ENCODE data around the gene AIFM1. TPM values are rescaled to one million over a fixed set of nuclear protein-coding genes. Genes with fewer than 3 reads are reported as not detected.
A peak's percentile ranks its signal among the peaks of the same experiment; 100 is the strongest.

The AIFM1 gene
- total and polyA plus RNA-seq, 4 donors = 14.4 to 35.8 (median 31.2) TPM

GRCh38 chrX:130111220-130112154, 54.2 kb downstream of the AIFM1 start:
- H3K4me3 ChIP-seq = peak overlapping the region; percentile 10
- ATAC-seq (ENCODE audit: insufficient read depth, low FRiP score) = no peak

GRCh38 chrX:130110379-130111219, 55.0 kb downstream of the AIFM1 start, which contains the start of gene ELF4:
ELF4 (minus strand) TSS chrX:130110497; CDS start chrX:130081330, 29,167 bp downstream.
- TF ChIP-seq CTCF (IDR thresholded peaks at IDR 0.05; ENCODE audit: control extremely low read depth, extremely low read depth) = no peak
- no peak within 1 kb of the TSS for H3K9ac ChIP-seq (ENCODE audit: insufficient read depth in 1 of 2, low read length in 2 of 2)
- H3K36me3 ChIP-seq (ENCODE audit: control insufficient read depth in 4 of 4, insufficient read depth in 4 of 4, low read length in 4 of 4) = no peaks in the 10 kb centered on the region
- peaks cover 0 to 7% (median 2%) of the 10 kb centered on the region in 5 donors for H3K4me1 ChIP-seq (ENCODE audit: control insufficient read depth in 5 of 5, insufficient read depth in 5 of 5, low read length in 5 of 5)
- peaks cover 0 to 4% (median 0%) of the 10 kb centered on the region in 4 donors for H3K9me3 ChIP-seq (ENCODE audit: control insufficient read depth in 4 of 4, insufficient read depth in 3 of 4, low read length in 3 of 4)
- H3K27me3 ChIP-seq (ENCODE audit: control insufficient read depth in 3 of 3, insufficient read depth in 3 of 3, low read length in 2 of 3) = no peaks in the 10 kb centered on the region
- H3K27ac ChIP-seq (ENCODE audit: low read depth in 1 of 2, low read length in 1 of 2) = peak within 1 kb of the TSS; percentile 79 to 86
- ATAC-seq (ENCODE audit: insufficient read depth, low FRiP score) = peak; percentile 62
- H3K4me3 ChIP-seq = peak within 1 kb of the TSS; percentile 27
- WGBS, 2 donors = 0 to 32% methylated on average over 3 to 123 of the region's 123 CpGs
- peak; percentile 41 to 63 (median 54) for DNase-seq

More at GRCh38 chrX:130111220-130112154, 54.2 kb downstream of the AIFM1 start:
- no peak for TF ChIP-seq CTCF (IDR thresholded peaks at IDR 0.05; ENCODE audit: control extremely low read depth, extremely low read depth)
- no peak overlapping the region for H3K9ac ChIP-seq (ENCODE audit: insufficient read depth in 1 of 2, low read length in 2 of 2)
- no peaks in the 10 kb centered on the region for H3K36me3 ChIP-seq (ENCODE audit: control insufficient read depth in 4 of 4, insufficient read depth in 4 of 4, low read length in 4 of 4)
- H3K27ac ChIP-seq (ENCODE audit: low read depth in 1 of 2, low read length in 1 of 2) = peak overlapping the region; percentile 45 to 50
- WGBS, 2 donors = 48 to 58% methylated on average over 41 to 43 of the region's 43 CpGs
- H3K27me3 ChIP-seq (ENCODE audit: control insufficient read depth in 3 of 3, insufficient read depth in 3 of 3, low read length in 2 of 3) = no peaks in the 10 kb centered on the region
- peak in 2 of 3 donors; percentile 15 to 22 for DNase-seq
- H3K9me3 ChIP-seq (ENCODE audit: control insufficient read depth in 4 of 4, insufficient read depth in 3 of 4, low read length in 3 of 4) = peaks cover 0 to 4% (median 0%) of the 10 kb centered on the region in 4 donors
- H3K4me1 ChIP-seq (ENCODE audit: control insufficient read depth in 5 of 5, insufficient read depth in 5 of 5, low read length in 5 of 5) = peaks cover 0 to 7% (median 2%) of the 10 kb centered on the region in 5 donors

- Histone ChIP-seq H3K9me3 (ENCODE audit: control insufficient read depth in 4 of 4, insufficient read depth in 3 of 4, low read length in 3 of 4) (peaks cover 0 to 4% (median 0%) of the 10 kb centered on the region in 4 donors), H3K27ac (ENCODE audit: low read depth in 1 of 2, low read length in 1 of 2) (peak overlapping the region; percentile 79 to 86), H3K36me3 (ENCODE audit: control insufficient read depth in 4 of 4, insufficient read depth in 4 of 4, low read length in 4 of 4) (no peaks in the 10 kb centered on the region), H3K27me3 (ENCODE audit: control insufficient read depth in 3 of 3, insufficient read depth in 3 of 3, low read length in 2 of 3) (no peaks in the 10 kb centered on the region), H3K9ac (ENCODE audit: insufficient read depth in 1 of 2, low read length in 2 of 2) (no peak overlapping the region), H3K4me3 (peak overlapping the region; percentile 27), H3K4me1 (ENCODE audit: control insufficient read depth in 5 of 5, insufficient read depth in 5 of 5, low read length in 5 of 5) (peaks cover 0 to 7% (median 2%) of the 10 kb centered on the region in 5 donors)
- ATAC-seq (ENCODE audit: insufficient read depth, low FRiP score) (no peak), DNase-seq (peak in 2 of 3 donors; percentile 40)
- no peak for TF ChIP-seq CTCF (IDR thresholded peaks at IDR 0.05; ENCODE audit: control extremely low read depth, extremely low read depth)
- 5 to 41% methylated on average over 21 to 81 of the region's 81 CpGs for WGBS, 2 donors
Measured at GRCh38 chrX:130109429-130110378, 55.9 kb downstream of the AIFM1 start.

All from lung (tissue), 12 donors.